Activated CD4-positive, alpha-beta memory T cell treated with anti-CD3 and anti-CD28 coated beads, Interleukin-2, amount 10 ng/mL, durations not matched to agents 7 days and 5 days (primary cell): Measurements from ENCODE around the gene ACP7. TPM values are rescaled to one million over a fixed set of nuclear protein-coding genes. Genes with fewer than 3 reads are reported as not detected.
"Not testable (repeated sequence)": the region's sequence is repeated elsewhere in the genome, so short reads cannot be mapped to it uniquely, and the experiment has no call there.

Source experiments
- CTCF ChIA-PET: fragments of 350-600 bp; sonication (Branson Sonifier 250); formaldehyde crosslinking; loops from one replicate; lab custom pipeline; 2021; ENCODE audit warnings: antibody characterized with exemption, inconsistent platforms; lab: Charles Lee
- POLR2A ChIA-PET: fragments of 350-600 bp; sonication (Branson Sonifier 250); formaldehyde crosslinking; loops from one replicate; lab custom pipeline; 2021; ENCODE audit warnings: antibody characterized with exemption; lab: Charles Lee
- DNase-seq: peaks from one replicate; pipeline ENCODE4 v3.0.0-alpha.2; 2020
- H3K27ac Mint-ChIP-seq: one replicate; pipeline ENCODE4 v1.8.0; 2021; ENCODE audit warnings: mild to moderate bottlenecking, mixed read lengths
- H3K27me3 Mint-ChIP-seq: one replicate; pipeline ENCODE4 v1.8.0; 2021; ENCODE audit warnings: mixed read lengths
- H3K36me3 Mint-ChIP-seq: one replicate; pipeline ENCODE4 v1.8.0; 2021; ENCODE audit warnings: low read depth, mixed read lengths
- H3K4me1 Mint-ChIP-seq: one replicate; pipeline ENCODE4 v1.8.0; 2021; ENCODE audit warnings: mixed read lengths
- H3K4me3 Mint-ChIP-seq: one replicate; pipeline ENCODE4 v1.8.0; 2021; ENCODE audit warnings: mild to moderate bottlenecking, mixed read lengths
- H3K9me3 Mint-ChIP-seq: one replicate; pipeline ENCODE4 v1.8.0; 2021; ENCODE audit warnings: mixed read lengths
- total RNA-seq, 2 experiments: library from RNA; stranded (reverse); gene quantifications; one replicate each; pipeline ENCODE4 v1.2.3, GENCODE V29; 2021

Gene ACP7
- total RNA-seq, 2 experiments from 2014 or later = not detected

DNA sequence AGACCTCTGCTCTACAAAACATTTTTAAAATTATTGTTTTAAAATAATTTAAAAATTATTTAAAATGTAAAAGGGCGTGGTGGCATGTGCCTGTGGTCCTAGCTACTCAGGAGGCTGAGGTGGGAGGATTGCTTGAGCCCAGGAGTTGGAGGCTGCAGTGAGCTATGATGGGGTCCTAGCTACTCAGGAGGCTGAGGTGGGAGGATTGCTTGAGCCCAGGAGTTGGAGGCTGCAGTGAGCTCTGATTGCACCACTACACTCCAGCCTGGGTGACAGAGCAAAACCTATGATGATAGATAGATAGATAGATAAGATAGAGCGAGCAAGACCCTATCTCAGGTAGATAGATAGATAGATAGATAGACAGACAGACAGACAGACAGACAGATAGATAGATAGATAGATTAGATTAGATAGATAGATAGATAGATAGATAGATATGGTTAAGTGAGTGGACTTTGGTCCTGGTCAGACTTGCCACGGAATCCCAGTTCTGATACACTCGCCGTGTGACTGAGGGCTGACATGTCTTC lies 59.7 kb downstream of the ACP7 start:
- POLR2A ChIA-PET, H3K36me3 Mint-ChIP-seq, H3K9me3 Mint-ChIP-seq, H3K4me3 Mint-ChIP-seq, H3K27ac Mint-ChIP-seq, H3K27me3 Mint-ChIP-seq, DNase-seq, CTCF ChIA-PET, H3K4me1 Mint-ChIP-seq: not testable (repeated sequence)

- no peaks in the 10 kb centered on the region for H3K27me3 Mint-ChIP-seq
- no peak overlapping the region for H3K27ac Mint-ChIP-seq
- no peak overlapping the region for H3K4me3 Mint-ChIP-seq
- H3K9me3 Mint-ChIP-seq = no peaks in the 10 kb centered on the region
- peaks cover 2% of the 10 kb centered on the region for H3K4me1 Mint-ChIP-seq
- CTCF ChIA-PET = no interaction called here
- peaks cover 5% of the 10 kb centered on the region for H3K36me3 Mint-ChIP-seq
- no peak for DNase-seq
- POLR2A ChIA-PET = no interaction called here
These were observed 60.3 kb downstream of the ACP7 start for GRCh38 chr19:39144290-39145071.

- Mint-ChIP-seq H3K4me3 (no peak overlapping the region), H3K27me3 (no peaks in the 10 kb centered on the region), H3K9me3 (no peaks in the 10 kb centered on the region), H3K27ac (no peak overlapping the region), H3K36me3 (peaks cover 5% of the 10 kb centered on the region), H3K4me1 (peaks cover 2% of the 10 kb centered on the region)
- ChIA-PET CTCF (interaction anchor here (0.9 kb wide), 1 partner anchor 183 kb away, joined by 3 read pairs; no protein-coding TSS in a partner anchor), POLR2A (no interaction called here)
- DNase-seq = no peak
These were observed 61.2 kb downstream of the ACP7 start for GRCh38 chr19:39145180-39145953.

DNA sequence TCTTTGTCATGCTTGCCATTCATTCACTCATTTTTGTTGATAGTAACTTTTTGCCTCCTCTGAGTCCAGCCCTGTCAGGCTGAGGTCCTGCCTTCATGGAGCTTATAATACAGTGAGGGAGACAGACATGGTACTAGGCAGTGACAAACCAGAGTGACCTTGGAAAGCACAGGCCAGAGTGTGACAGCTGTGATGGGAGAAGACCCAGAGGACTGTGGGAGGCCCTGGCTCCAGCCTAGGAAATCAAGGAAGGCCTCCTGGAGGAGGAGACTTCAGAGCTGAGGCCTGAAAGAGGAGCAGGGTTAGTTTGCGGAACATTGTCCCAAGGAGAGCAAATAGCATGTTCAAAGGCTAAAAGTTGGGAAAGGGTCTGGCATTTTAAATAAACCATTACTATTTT lies 61.9 kb downstream of the ACP7 start:
- H3K27me3 Mint-ChIP-seq = no peaks in the 10 kb centered on the region
- H3K27ac Mint-ChIP-seq = no peak overlapping the region
- ChIA-PET CTCF (interaction anchor here (0.7 kb wide), 1 partner anchor 216 kb away, joined by 3 read pairs; the partner anchor contains the start of genes MRPS12 and SARS2), POLR2A (no interaction called here)
- H3K36me3 Mint-ChIP-seq = peaks cover 5% of the 10 kb centered on the region
- H3K9me3 Mint-ChIP-seq = no peaks in the 10 kb centered on the region
- H3K4me1 Mint-ChIP-seq = peaks cover 2% of the 10 kb centered on the region
- H3K4me3 Mint-ChIP-seq = no peak overlapping the region
- no peak for DNase-seq

DNA sequence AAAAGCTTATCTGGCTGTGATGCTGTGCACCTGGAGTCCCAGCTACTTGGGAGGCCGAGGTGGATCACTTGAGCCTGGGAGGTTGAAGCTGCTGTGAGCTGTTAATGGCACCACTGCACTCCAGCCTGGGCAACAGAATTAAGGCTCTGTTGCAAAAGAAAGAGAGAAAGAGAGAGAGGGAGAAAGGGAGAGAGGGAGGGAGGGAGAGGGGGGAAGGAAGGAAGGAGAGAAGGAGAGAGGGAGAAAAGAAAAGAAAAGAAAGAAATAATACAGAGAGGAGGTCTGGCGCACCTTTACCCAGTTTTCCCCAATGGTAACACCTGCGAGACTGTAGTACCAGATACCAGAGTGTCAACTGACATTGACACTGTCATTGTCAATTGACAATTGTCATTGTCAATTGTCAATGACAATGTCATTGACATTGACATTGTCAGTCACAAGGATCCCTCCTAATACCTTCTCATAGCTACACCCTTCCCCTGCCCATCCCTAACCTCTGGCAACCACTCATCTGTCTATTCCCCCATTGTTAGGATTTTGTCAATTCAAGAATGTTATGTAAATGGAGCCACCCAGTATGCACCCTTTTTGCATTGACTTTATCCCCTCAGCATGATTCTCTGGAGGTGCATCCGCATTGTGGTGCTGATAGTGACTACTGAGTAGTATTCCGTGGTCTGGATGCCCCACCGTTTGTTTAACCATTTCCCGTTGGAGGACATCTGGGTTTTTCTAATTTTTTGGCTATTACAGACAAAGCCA lies 62.7 kb downstream of the ACP7 start:
- H3K4me1 Mint-ChIP-seq = peaks cover 3% of the 10 kb centered on the region
- no peaks in the 10 kb centered on the region for H3K9me3 Mint-ChIP-seq
- H3K36me3 Mint-ChIP-seq = peaks cover 5% of the 10 kb centered on the region
- ChIA-PET POLR2A (no interaction called here), CTCF (interaction anchor here (0.6 to 0.7 kb wide), 2 partner anchors 216 to 751 kb away, joined by 3 to 6 read pairs; partner anchors contain the start of genes MRPS12 and SARS2)
- no peak overlapping the region for H3K4me3 Mint-ChIP-seq
- no peak for DNase-seq
- no peaks in the 10 kb centered on the region for H3K27me3 Mint-ChIP-seq
- H3K27ac Mint-ChIP-seq = no peak overlapping the region

- H3K4me3 Mint-ChIP-seq = no peak overlapping the region
- H3K27me3 Mint-ChIP-seq = no peaks in the 10 kb centered on the region
- H3K4me1 Mint-ChIP-seq = peaks cover 3% of the 10 kb centered on the region
- no peak overlapping the region for H3K27ac Mint-ChIP-seq
- peaks cover 5% of the 10 kb centered on the region for H3K36me3 Mint-ChIP-seq
- no peaks in the 10 kb centered on the region for H3K9me3 Mint-ChIP-seq
- CTCF ChIA-PET = interaction anchor here (0.6 kb wide), 1 partner anchor 750 kb away, joined by 6 read pairs; no protein-coding TSS in a partner anchor
- DNase-seq = no peak
- POLR2A ChIA-PET = no interaction called here
These were observed 63.3 kb downstream of the ACP7 start for GRCh38 chr19:39147480-39147879.

DNA sequence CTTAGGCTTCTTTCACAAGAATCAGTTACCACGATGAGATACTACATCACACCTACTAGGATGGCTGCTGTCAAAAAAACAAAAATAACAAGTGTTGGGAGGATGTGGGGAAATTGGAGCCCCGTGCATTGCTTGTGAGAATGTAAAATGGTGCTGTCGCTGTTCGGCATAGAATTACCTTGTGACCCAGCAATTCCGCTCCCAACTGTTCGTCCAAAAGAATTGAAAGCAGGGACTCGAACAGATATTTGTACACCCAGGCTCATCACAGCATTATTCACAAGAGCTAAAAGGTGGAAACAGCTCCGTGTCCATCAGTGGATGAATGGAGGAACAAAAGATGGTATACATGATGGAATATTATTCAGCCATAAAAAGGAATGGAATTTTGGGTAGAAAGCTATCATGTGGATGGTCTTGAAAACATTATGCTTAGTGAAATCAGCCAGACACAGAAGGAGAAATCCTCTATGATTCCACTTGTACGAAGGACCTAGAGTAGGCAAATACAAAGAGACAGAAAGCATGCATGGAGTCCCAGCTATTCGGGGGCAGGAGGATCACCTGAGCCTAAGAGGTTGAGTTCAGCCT lies 64.9 kb downstream of the ACP7 start:
- CTCF ChIA-PET = no interaction called here
- H3K4me1 Mint-ChIP-seq = peaks cover 4% of the 10 kb centered on the region
- no peak for DNase-seq
- no peaks in the 10 kb centered on the region for H3K27me3 Mint-ChIP-seq
- POLR2A ChIA-PET = no interaction called here
- no peak overlapping the region for H3K4me3 Mint-ChIP-seq
- peaks cover 5% of the 10 kb centered on the region for H3K36me3 Mint-ChIP-seq
- H3K9me3 Mint-ChIP-seq = no peaks in the 10 kb centered on the region
- no peak overlapping the region for H3K27ac Mint-ChIP-seq

- ChIA-PET CTCF (interaction anchor here (0.7 kb wide), 1 partner anchor 36 kb away, joined by 3 read pairs; no protein-coding TSS in a partner anchor), POLR2A (no interaction called here)
- H3K4me3 Mint-ChIP-seq = no peak overlapping the region
- no peak for DNase-seq
- peaks cover 5% of the 10 kb centered on the region for H3K36me3 Mint-ChIP-seq
- peaks cover 7% of the 10 kb centered on the region for H3K4me1 Mint-ChIP-seq
- H3K27me3 Mint-ChIP-seq = no peaks in the 10 kb centered on the region
- H3K9me3 Mint-ChIP-seq = no peaks in the 10 kb centered on the region
- H3K27ac Mint-ChIP-seq = no peak overlapping the region
These were observed 66.1 kb downstream of the ACP7 start for GRCh38 chr19:39150235-39150634.

DNA sequence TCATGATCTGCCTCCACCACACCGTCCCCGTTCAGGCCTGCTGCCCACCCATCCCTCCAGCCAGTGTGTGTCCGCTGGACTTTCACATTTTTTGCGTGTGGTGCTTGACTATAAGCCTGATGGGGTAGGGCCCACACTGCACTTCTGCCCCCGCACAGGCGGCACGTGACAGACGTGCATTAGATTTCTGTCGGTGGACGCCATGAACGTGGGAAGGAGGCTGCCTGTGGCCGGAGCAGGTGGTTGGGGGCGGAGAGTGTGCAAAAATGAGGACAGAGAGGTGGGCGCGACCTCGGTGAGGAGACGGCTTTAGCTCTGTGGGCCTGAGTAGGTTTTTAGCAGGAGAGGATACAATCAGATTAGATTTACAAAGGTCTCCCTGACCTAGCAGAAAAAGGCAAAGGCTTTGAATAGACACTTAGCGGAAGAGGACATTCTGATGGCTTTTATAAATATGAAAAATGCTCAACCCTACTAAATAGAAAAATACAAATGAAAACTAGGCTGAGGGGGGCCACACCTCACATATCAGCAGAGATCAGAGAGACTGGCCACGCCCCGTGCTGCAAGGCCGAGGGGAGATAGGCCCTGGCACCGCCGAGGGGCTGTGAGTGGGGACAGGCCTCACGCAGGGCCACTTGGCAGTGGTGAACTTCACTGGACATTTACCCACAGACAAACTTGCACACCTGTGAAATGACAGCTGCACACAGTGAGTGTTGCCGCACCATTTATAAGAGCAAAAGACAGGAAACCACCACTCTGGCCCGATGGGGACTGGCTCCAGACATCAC lies 66.8 kb downstream of the ACP7 start:
- H3K36me3 Mint-ChIP-seq = peaks cover 5% of the 10 kb centered on the region
- H3K27ac Mint-ChIP-seq = no peak overlapping the region
- H3K4me1 Mint-ChIP-seq = peaks cover 9% of the 10 kb centered on the region
- H3K4me3 Mint-ChIP-seq = no peak overlapping the region
- DNase-seq = no peak
- no peaks in the 10 kb centered on the region for H3K27me3 Mint-ChIP-seq
- ChIA-PET POLR2A (no interaction called here), CTCF (no interaction called here)
- no peaks in the 10 kb centered on the region for H3K9me3 Mint-ChIP-seq

DNA sequence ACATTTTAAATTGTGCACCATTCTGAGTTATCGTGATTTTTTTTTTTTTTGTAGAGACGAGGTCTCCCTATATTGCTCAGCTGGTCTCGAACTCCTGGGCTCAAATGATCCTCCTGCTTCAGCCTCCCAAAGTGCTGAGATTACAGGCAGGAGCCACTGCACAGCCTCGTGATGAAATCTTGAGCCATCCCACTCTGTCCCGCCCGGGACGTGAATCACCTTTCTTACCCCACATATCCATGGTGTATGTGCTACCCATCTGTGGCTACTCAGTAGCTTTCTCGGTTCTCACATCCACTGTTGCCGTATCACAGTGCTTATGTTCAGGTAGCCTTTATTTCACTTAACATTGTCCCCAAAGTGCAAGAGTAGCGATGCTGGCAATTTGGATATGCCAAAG lies 67.9 kb downstream of the ACP7 start:
- CTCF ChIA-PET = interaction anchor here (0.8 kb wide), 1 partner anchor 42 kb away, joined by 3 read pairs; no protein-coding TSS in a partner anchor
- H3K4me1 Mint-ChIP-seq = peaks cover 12% of the 10 kb centered on the region
- H3K36me3 Mint-ChIP-seq = peaks cover 5% of the 10 kb centered on the region

GRCh38 chr19:39154100-39154628 lies 70.0 kb downstream of the ACP7 start:
- no peak overlapping the region for H3K4me3 Mint-ChIP-seq
- CTCF ChIA-PET = no interaction called here
- POLR2A ChIA-PET = no interaction called here
- no peak overlapping the region for H3K27ac Mint-ChIP-seq
- DNase-seq = no peak
- H3K4me1 Mint-ChIP-seq = peaks cover 15% of the 10 kb centered on the region
- H3K9me3 Mint-ChIP-seq = no peaks in the 10 kb centered on the region
- no peaks in the 10 kb centered on the region for H3K36me3 Mint-ChIP-seq
- no peaks in the 10 kb centered on the region for H3K27me3 Mint-ChIP-seq

More for the DNA sequence above, 67.9 kb downstream of the ACP7 start:
- no peak overlapping the region for H3K4me3 Mint-ChIP-seq
- no peak for DNase-seq
- H3K27ac Mint-ChIP-seq = no peak overlapping the region
- H3K9me3 Mint-ChIP-seq = no peaks in the 10 kb centered on the region
- POLR2A ChIA-PET = no interaction called here
- no peaks in the 10 kb centered on the region for H3K27me3 Mint-ChIP-seq
